Measurements from ENCODE around the gene GADD45A. TPM values are rescaled to one million over a fixed set of nuclear protein-coding genes. Genes with fewer than 3 reads are reported as not detected.
A peak's percentile ranks its signal among the peaks of the same experiment; 100 is the strongest.

Gene GADD45A
- total and polyA plus RNA-seq, 3 donors from 2014 or later = 14.9 to 47.0 (median 29.8) TPM

GRCh38 chr1:67682659-67683197 is 2.3 kb upstream of the GADD45A start:
- no peak for TF ChIP-seq POLR2A (IDR thresholded peaks at IDR 0.05)
- no peak for TF ChIP-seq CTCF (IDR thresholded peaks at IDR 0.05)
- Histone ChIP-seq H3K27ac (no peak overlapping the region), H3K4me3 (no peak overlapping the region), H3K36me3 (ENCODE audit: low read depth, missing control alignments) (no peaks in the 10 kb centered on the region), H3K9me3 (no peaks in the 10 kb centered on the region), H3K4me1 (peaks cover 10% of the 10 kb centered on the region), H3K27me3 (no peaks in the 10 kb centered on the region)
- no peak for DNase-seq
- intact Hi-C loops (cut with DNase I; ENCODE audit: low total_unique reads) = loop anchor here (10.0 kb wide), 1 partner anchor 148 kb away; no protein-coding TSS in a partner anchor
- WGBS, 2 donors = 77 to 82% methylated on average over 3 of the region's 3 CpGs

- TF ChIP-seq POLR2A (IDR thresholded peaks at IDR 0.05) (no peak), CTCF (IDR thresholded peaks at IDR 0.05) (no peak)
- intact Hi-C loops (cut with DNase I; ENCODE audit: low total_unique reads) = loop anchor here (10.0 kb wide), 1 partner anchor 149 kb away; no protein-coding TSS in a partner anchor
- no peak overlapping the region for H3K27ac ChIP-seq
- no peak overlapping the region for H3K4me3 ChIP-seq
- H3K27me3 ChIP-seq = no peaks in the 10 kb centered on the region
- DNase-seq = no peak
- no peaks in the 10 kb centered on the region for H3K36me3 ChIP-seq (ENCODE audit: low read depth, missing control alignments)
- WGBS, 2 donors = 46 to 59% methylated on average over 3 of the region's 3 CpGs
- H3K9me3 ChIP-seq = no peaks in the 10 kb centered on the region
- H3K4me1 ChIP-seq = peaks cover 10% of the 10 kb centered on the region
Observed at GRCh38 chr1:67683316-67683715, 1.7 kb upstream of the GADD45A start.

GRCh38 chr1:67683766-67684525 is 1.1 kb upstream of the GADD45A start:
- no peaks in the 10 kb centered on the region for H3K9me3 ChIP-seq
- 32% methylated on average over 5 to 8 of the region's 8 CpGs for WGBS, 2 donors
- TF ChIP-seq POLR2A (IDR thresholded peaks at IDR 0.05) = no peak
- intact Hi-C loops (cut with DNase I; ENCODE audit: low total_unique reads) = loop anchor here (10.0 kb wide), 1 partner anchor 149 kb away; no protein-coding TSS in a partner anchor
- peak overlapping the region in 1 of 2 donors; percentile 84 for H3K4me3 ChIP-seq
- H3K27ac ChIP-seq = peak overlapping the region in 1 of 2 donors; percentile 42
- no peak for DNase-seq
- H3K27me3 ChIP-seq = no peaks in the 10 kb centered on the region
- no peaks in the 10 kb centered on the region for H3K36me3 ChIP-seq (ENCODE audit: low read depth, missing control alignments)
- H3K4me1 ChIP-seq = peaks cover 10% of the 10 kb centered on the region

- Histone ChIP-seq H3K4me1 (peaks cover 10% of the 10 kb centered on the region), H3K27ac (peak overlapping the region in 1 of 2 donors; percentile 42), H3K36me3 (ENCODE audit: low read depth, missing control alignments) (no peaks in the 10 kb centered on the region), H3K4me3 (peak overlapping the region; percentile 84 to 89), H3K9me3 (no peaks in the 10 kb centered on the region), H3K27me3 (no peaks in the 10 kb centered on the region)
- WGBS, 2 donors = 0 to 2% methylated on average over 14 to 20 of the region's 20 CpGs
- TF ChIP-seq CTCF (IDR thresholded peaks at IDR 0.05) (no peak), POLR2A (IDR thresholded peaks at IDR 0.05) (no peak)
- intact Hi-C loops (cut with DNase I; ENCODE audit: low total_unique reads) = loop anchor here (5.0 to 10.0 kb wide), 2 partner anchors 73 to 150 kb away; no protein-coding TSS in a partner anchor
- no peak for DNase-seq
Observed at GRCh38 chr1:67684526-67685066, 405 bp upstream of the GADD45A start.

Measured in testis (tissue), 3 donors.